Prostate gland (tissue), 2 donors: ENCODE results near the gene CDK14.

Experiments used
- POLR2A ChIP-seq: fragments of 450-650 bp; IDR thresholded peaks from one replicate; pipeline ENCODE4 v1.6.1; 2016; ENCODE audit warnings: antibody characterized with exemption, mild to moderate bottlenecking
- POLR2AphosphoS5 ChIP-seq: sonication (generic); formaldehyde crosslinking; IDR thresholded peaks from one replicate; pipeline ENCODE4 v1.6.1; 2017; ENCODE audit warnings: antibody characterized with exemption
- TF ChIP-seq, protein P1 (sequence below), 4 experiments: fragments of 200-600 bp in 2 of 4; fragments of 450-650 bp in 2 of 4; sonication (generic) in 2 of 4; IDR thresholded peaks; 1 replicate in 3 of 4; 2 replicates in 1 of 4; pipeline ENCODE4 v1.5.1; 2016 to 2019; ENCODE audit warnings: antibody characterized with exemption in 4 of 4, mild to moderate bottlenecking in 2 of 4, moderate library complexity in 2 of 4

GRCh38 chr7:90816511-90817142 is 220.5 kb downstream of the CDK14 start:
- TF ChIP-seq, protein P1, sequence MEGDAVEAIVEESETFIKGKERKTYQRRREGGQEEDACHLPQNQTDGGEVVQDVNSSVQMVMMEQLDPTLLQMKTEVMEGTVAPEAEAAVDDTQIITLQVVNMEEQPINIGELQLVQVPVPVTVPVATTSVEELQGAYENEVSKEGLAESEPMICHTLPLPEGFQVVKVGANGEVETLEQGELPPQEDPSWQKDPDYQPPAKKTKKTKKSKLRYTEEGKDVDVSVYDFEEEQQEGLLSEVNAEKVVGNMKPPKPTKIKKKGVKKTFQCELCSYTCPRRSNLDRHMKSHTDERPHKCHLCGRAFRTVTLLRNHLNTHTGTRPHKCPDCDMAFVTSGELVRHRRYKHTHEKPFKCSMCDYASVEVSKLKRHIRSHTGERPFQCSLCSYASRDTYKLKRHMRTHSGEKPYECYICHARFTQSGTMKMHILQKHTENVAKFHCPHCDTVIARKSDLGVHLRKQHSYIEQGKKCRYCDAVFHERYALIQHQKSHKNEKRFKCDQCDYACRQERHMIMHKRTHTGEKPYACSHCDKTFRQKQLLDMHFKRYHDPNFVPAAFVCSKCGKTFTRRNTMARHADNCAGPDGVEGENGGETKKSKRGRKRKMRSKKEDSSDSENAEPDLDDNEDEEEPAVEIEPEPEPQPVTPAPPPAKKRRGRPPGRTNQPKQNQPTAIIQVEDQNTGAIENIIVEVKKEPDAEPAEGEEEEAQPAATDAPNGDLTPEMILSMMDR (IDR thresholded peaks at IDR 0.05): no peak
- TF ChIP-seq POLR2A (no peak), POLR2AphosphoS5 (peak; percentile 39)
